Motor neuron (in vitro differentiated cells): Measurements from ENCODE around the gene CNOT11. TPM values are rescaled to one million over a fixed set of nuclear protein-coding genes. Genes with fewer than 3 reads are reported as not detected.
"Not testable (repeated sequence)": the region's sequence is repeated elsewhere in the genome, so short reads cannot be mapped to it uniquely, and the experiment has no call there.

Source experiments
- ATAC-seq, 8 experiments: fragments of 200-7000 bp; cut with Tn5 transposase; replicated peaks in 6 of 8; 2 replicates each; pipeline ENCODE4 v1.8.0; 2021; ENCODE audit warnings: mild to moderate bottlenecking in 8 of 8, moderate library complexity in 8 of 8
- H3K27ac ChIP-seq, 2 donors: fragments of 250-450 bp; sonication (Bioruptor Pico); 2 replicates each; pipeline ENCODE4 v1.9.0; 2021; ENCODE audit warnings: antibody characterized with exemption in 2 of 2, mild to moderate bottlenecking in 2 of 2, moderate library complexity in 1 of 2
- H3K4me1 ChIP-seq, 2 donors: fragments of 250-450 bp; sonication (Bioruptor Pico); replicated peaks in 1 of 2; 2 replicates each; pipeline ENCODE4 v1.6.1; 2021; ENCODE audit warnings: antibody characterized with exemption in 2 of 2, mild to moderate bottlenecking in 2 of 2, moderate library complexity in 1 of 2
- H3K4me3 ChIP-seq, 5 donors: fragments of 250-450 bp; sonication (Bioruptor Pico); 2 replicates each; pipeline ENCODE4 v1.9.0; 2021; ENCODE audit warnings: antibody characterized with exemption in 5 of 5, mild to moderate bottlenecking in 5 of 5, moderate library complexity in 4 of 5
- WGBS, 10 experiments: fragments of 450-650 bp; shearing (Covaris generic); methylation state at CpG; one replicate each; pipeline ENCODE4 v1.0.0; 2022; 5-methylcytosine and 5-hydroxymethylcytosine counted together
- in situ Hi-C, 9 experiments: fragments of 400-800 bp; cut with MboI; loops; one replicate each; pipeline ENCODE4 v1.15.0; 2021; ENCODE audit warnings: low sequenced_read_pairs in 9 of 9, low pct_unique_long_range_greater_than_20kb in 2 of 9; ENCODE audit not compliant: unreplicated experiment in 9 of 9
- total RNA-seq, 8 experiments: library from RNA; unstranded; fragments of 300-600 nt; gene quantifications; 2 replicates each; pipeline versions ENCODE4 v1.2.3 to v1.2.4, GENCODE V29; 2022

Gene CNOT11
- total RNA-seq, 8 experiments from 2014 or later = 15.1 to 30.4 (median 23.5) TPM

DNA sequence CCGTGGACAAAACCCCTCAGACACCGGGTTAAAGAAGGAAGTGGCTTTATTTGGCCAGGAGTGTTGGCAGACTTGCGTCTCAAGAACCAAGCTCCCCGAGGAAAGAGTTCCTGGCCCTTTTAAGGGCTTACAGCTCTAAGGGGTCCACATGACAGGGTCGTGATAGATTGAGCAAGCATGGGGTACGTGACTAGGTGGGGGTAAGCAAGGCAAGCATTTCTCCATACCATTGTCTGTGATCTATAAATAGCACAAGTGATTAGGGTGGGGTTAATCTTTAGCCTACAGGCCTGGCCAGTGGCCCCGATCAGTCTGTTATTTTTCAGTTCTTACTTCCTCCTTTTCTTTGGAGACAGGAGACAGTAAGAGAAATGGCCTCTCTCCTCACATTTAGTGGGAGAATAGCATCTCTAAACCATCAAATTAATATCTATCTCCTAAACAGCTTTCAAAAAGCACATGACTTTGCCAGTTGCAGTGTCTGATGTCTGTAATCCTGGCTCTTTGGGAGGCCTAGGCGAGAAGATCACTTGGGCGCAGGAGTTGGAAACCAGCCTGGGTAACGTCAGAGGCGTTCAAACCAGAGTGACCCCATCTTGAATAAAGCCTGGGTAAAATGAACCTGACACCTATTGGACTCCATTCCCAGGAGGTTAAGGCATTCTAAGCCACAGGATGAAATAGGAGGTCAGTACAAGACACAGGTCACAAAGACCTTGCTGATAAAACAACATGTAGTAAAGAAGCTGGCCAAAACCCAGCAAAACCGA lies 18.3 kb upstream of the CNOT11 start:
- in situ Hi-C loops = no loop called here
- no peak overlapping the region for H3K4me3 ChIP-seq
- no peak for ATAC-seq
- no peaks in the 10 kb centered on the region for H3K4me1 ChIP-seq
- WGBS, 10 experiments = 40 to 91% (median 73%) methylated on average over 2 to 10 of the region's 12 CpGs; no CpG with 5 or more reads in 2 of the 10 experiments
- H3K27ac ChIP-seq = no peak overlapping the region

DNA sequence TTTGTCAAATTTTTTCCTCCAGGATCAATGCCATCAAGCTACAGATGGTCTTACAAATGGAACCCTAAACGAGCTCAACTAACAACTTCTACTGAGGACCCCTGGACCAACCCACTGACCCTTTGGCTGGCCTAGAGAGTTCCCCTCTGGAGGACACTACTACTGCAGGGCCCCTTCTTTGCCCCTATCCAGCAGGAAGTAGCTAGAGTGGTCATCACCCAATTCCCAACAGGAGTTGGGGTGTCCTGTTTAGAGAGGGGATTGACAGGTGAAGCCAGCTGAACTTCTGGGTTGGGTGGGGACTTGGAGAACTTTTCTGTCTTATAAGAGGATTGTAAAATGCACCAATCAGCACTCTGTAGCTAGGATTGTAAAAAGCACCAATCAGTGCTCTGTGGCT lies 16.7 kb upstream of the CNOT11 start:
- H3K4me1 ChIP-seq, ATAC-seq, in situ Hi-C loops, H3K27ac ChIP-seq, H3K4me3 ChIP-seq: not testable (repeated sequence)
- WGBS, 10 experiments = 50 to 80% methylated on average over 1 of the region's 1 CpG; no CpG with 5 or more reads in 8 of the 10 experiments

DNA sequence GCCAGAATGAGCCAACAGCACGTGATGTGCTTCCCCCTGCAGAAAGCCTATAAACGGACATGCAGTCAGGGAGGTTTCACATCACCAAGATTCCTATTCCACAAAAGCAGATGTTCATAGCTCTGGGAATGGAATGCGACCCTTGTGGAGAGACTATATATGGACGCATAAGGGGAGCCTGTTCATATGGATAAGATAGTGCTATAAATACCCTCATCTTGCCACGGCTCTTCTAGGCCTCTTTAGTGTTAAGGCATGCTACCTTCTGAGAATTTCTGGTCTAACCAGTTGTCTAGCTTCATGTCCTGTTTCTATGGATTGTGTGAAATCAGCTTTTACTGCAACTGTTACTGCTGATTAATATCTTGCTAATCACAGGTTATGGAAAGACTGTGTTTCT lies 14.7 kb upstream of the CNOT11 start:
- H3K4me1 ChIP-seq, in situ Hi-C loops, H3K4me3 ChIP-seq, ATAC-seq, H3K27ac ChIP-seq: not testable (repeated sequence)
- WGBS, 10 experiments = 0 to 92% (median 80%) methylated on average over 1 to 4 of the region's 5 CpGs; no CpG with 5 or more reads in 3 of the 10 experiments

DNA sequence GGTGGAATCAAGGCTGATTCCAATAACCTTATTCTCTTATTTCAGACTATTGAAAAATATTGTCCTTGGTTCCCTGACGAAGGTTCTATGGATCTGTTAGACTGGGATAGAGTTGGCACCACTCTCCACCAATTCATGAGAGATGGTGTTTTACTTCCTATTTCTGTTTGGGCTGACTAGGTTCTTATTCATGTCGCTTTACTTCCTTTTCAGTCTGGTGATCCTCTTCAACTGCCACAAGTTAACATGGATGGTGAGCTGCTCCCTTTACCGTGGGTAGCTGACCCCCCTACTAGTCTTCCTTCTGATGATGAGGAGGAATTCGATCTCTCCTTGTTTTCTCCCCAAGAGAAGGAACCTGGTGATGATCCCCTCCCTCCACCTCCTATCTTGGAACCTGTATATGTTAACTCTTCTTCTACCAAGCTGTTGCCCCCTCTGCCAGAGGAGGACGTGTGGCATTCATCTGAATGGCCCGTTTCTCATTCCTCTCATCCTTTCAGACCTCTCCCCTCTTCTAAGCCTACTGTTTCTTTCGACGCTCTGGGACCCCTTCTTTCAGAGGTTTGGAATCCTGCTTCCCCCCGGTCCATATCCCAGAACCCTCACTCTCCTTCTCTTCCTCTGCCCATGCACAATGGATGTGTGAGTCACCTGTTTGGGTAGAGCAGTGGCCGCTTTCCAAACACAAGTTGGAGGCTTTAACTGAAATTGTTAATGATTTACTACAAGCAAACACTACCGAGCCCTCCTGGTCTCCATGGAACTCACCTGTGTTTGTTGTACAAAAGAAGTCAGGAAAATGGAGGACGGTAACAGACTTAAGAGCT lies 13.5 kb upstream of the CNOT11 start:
- in situ Hi-C loops = no loop called here
- Histone ChIP-seq H3K4me3 (no peak overlapping the region), H3K4me1 (no peaks in the 10 kb centered on the region), H3K27ac (no peak overlapping the region)
- WGBS, 10 experiments = 41 to 93% (median 75%) methylated on average over 2 to 10 of the region's 12 CpGs
- ATAC-seq = no peak

DNA sequence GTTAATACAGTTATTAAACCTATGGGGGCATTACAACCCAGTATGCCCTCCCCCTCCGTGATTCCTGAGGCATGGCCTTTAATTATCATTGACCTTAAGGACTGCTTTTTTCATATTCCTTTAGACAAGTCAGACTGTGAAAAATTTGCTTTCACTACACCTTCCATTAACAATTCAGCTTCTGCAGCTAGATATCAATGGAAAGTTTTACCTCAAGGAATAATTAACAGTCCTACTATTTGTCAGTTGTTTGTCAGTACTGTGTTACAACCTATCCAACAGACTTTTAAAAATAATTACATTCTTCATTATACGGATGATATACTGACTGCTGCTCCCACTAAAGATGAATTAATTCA lies 12.9 kb upstream of the CNOT11 start:
- H3K27ac ChIP-seq, ATAC-seq, H3K4me3 ChIP-seq, in situ Hi-C loops, H3K4me1 ChIP-seq: not testable (repeated sequence)
- 57 to 100% (median 80%) methylated on average over 1 to 2 of the region's 2 CpGs; no CpG with 5 or more reads in 3 of the 10 experiments for WGBS, 10 experiments

GRCh38 chr2:101240694-101241093 lies 12.0 kb upstream of the CNOT11 start:
- H3K4me3 ChIP-seq, ATAC-seq, H3K4me1 ChIP-seq, H3K27ac ChIP-seq, in situ Hi-C loops: not testable (repeated sequence)
- WGBS, 10 experiments = 17 to 36% (median 27%) methylated on average over 1 to 2 of the region's 2 CpGs; no CpG with 5 or more reads in 6 of the 10 experiments

GRCh38 chr2:101241158-101241557 lies 11.5 kb upstream of the CNOT11 start:
- no peak for ATAC-seq
- in situ Hi-C loops = no loop called here
- no peaks in the 10 kb centered on the region for H3K4me1 ChIP-seq
- no peak overlapping the region for H3K27ac ChIP-seq
- H3K4me3 ChIP-seq = no peak overlapping the region
- 13 to 86% (median 68%) methylated on average over 2 to 5 of the region's 5 CpGs for WGBS, 10 experiments

- H3K27ac ChIP-seq, H3K4me3 ChIP-seq, H3K4me1 ChIP-seq, ATAC-seq, in situ Hi-C loops: not testable (repeated sequence)
- WGBS, 10 experiments = 60 to 100% (median 95%) methylated on average over 1 to 3 of the region's 4 CpGs; no CpG with 5 or more reads in 7 of the 10 experiments
Observed at GRCh38 chr2:101244373-101244772, 8.3 kb upstream of the CNOT11 start.

- ATAC-seq, H3K4me3 ChIP-seq, H3K27ac ChIP-seq, H3K4me1 ChIP-seq, in situ Hi-C loops: not testable (repeated sequence)
- 82 to 100% (median 91%) methylated on average over 2 to 7 of the region's 12 CpGs; no CpG with 5 or more reads in 3 of the 10 experiments for WGBS, 10 experiments
Observed at GRCh38 chr2:101244899-101245298, 7.8 kb upstream of the CNOT11 start.

DNA sequence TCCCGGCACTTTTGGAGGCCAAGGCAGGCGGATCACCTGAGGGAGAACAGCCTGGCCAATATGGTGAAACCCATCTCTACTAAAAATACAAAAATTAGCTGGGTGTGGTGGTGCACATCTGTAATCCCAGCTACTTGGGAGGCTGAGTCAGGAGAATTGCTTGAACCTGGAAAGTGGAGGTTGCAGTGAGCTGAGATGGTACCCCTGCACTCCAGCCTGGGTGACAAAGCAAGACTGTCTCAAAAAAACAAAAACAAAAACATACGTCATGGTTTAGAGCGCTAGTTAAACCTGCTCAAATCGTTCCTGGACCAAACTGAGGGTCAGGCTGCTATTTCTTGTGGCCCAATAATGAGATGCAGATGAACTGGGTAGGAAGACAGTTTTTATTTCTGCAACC lies 7.2 kb upstream of the CNOT11 start:
- H3K4me1 ChIP-seq, in situ Hi-C loops, H3K27ac ChIP-seq, ATAC-seq, H3K4me3 ChIP-seq: not testable (repeated sequence)
- 58 to 100% (median 90%) methylated on average over 2 to 5 of the region's 5 CpGs; no CpG with 5 or more reads in 1 of the 10 experiments for WGBS, 10 experiments

DNA sequence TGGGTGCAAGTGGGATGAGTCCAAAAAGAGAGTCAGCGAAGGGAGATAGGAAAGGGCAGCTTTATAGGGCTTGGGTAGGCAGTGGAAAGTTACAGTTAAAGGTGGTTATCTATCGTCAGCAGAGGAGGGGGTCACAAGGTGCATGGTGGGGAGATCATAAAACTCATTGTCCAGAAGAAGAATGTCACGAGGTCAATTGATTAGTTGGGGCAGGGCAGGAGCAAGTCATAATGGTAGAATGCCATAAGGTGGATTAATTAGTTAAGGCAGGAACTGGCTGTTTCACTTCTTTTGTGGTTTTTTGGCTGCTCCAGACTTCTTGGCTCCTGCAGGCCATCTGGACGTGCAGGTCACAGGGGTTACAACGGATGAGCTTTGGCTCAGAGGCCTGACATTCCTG lies 3.9 kb upstream of the CNOT11 start:
- H3K4me1 ChIP-seq, H3K27ac ChIP-seq, in situ Hi-C loops, ATAC-seq, H3K4me3 ChIP-seq: not testable (repeated sequence)
- WGBS, 10 experiments = 20 to 100% (median 72%) methylated on average over 1 to 5 of the region's 5 CpGs; no CpG with 5 or more reads in 1 of the 10 experiments

- WGBS, 10 experiments = 44 to 100% (median 53%) methylated on average over 1 to 5 of the region's 5 CpGs; no CpG with 5 or more reads in 4 of the 10 experiments
Observed at GRCh38 chr2:101249826-101250225, 2.9 kb upstream of the CNOT11 start.

GRCh38 chr2:101251246-101251781 lies 1.4 kb upstream of the CNOT11 start:
- H3K27ac ChIP-seq, H3K4me1 ChIP-seq, H3K4me3 ChIP-seq, ATAC-seq: not testable (repeated sequence)
- 79 to 100% (median 100%) methylated on average over 1 to 3 of the region's 10 CpGs; no CpG with 5 or more reads in 3 of the 10 experiments for WGBS, 10 experiments
- in situ Hi-C loops = loop anchor here in 1 of 9 experiments (25.0 kb wide), 1 partner anchor 239 kb away; the partner anchor contains the start of gene RPL31

More at GRCh38 chr2:101249826-101250225, 2.9 kb upstream of the CNOT11 start:
- no peak overlapping the region for H3K27ac ChIP-seq
- H3K4me1 ChIP-seq = peaks cover 6 to 9% of the 10 kb centered on the region in 2 donors
- in situ Hi-C loops = loop anchor here in 1 of 9 experiments (25.0 kb wide), 1 partner anchor 238 kb away; the partner anchor contains the start of gene RPL31
- no peak for ATAC-seq
- no peak overlapping the region for H3K4me3 ChIP-seq
